ENCODE results near the gene SSBP3.

DNA sequence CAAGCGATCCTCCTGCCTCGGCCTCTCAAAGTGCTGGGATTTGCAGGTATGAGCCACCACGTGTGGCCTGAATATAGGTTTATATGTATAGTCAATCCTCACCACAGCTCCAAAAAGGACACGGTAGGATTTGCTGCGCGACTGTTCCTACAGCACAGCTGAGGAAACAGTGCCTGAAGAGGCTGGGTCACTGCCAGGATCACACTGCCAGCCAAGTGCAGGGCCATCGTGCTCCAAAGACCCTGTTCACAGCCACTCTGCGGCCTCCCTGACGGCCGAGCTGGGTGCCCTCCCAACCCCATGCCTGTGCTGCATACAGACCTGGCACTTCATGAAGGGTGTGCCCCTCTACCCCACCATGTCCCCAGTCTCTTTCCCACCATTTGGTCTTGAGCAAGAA is 134.9 kb downstream of the SSBP3 start:
- TF ChIP-seq, protein P1, sequence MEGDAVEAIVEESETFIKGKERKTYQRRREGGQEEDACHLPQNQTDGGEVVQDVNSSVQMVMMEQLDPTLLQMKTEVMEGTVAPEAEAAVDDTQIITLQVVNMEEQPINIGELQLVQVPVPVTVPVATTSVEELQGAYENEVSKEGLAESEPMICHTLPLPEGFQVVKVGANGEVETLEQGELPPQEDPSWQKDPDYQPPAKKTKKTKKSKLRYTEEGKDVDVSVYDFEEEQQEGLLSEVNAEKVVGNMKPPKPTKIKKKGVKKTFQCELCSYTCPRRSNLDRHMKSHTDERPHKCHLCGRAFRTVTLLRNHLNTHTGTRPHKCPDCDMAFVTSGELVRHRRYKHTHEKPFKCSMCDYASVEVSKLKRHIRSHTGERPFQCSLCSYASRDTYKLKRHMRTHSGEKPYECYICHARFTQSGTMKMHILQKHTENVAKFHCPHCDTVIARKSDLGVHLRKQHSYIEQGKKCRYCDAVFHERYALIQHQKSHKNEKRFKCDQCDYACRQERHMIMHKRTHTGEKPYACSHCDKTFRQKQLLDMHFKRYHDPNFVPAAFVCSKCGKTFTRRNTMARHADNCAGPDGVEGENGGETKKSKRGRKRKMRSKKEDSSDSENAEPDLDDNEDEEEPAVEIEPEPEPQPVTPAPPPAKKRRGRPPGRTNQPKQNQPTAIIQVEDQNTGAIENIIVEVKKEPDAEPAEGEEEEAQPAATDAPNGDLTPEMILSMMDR (IDR thresholded peaks at IDR 0.05; ENCODE audit: low read depth, low read length), result no peak
- no peak for TF ChIP-seq EZH2phosphoT487 (IDR thresholded peaks at IDR 0.05; ENCODE audit: low read depth)
